MCF 10A (cell line): ENCODE data around the gene MTFMT. TPM values are rescaled to one million over a fixed set of nuclear protein-coding genes. Genes with fewer than 3 reads are reported as not detected.

Experiments used
- BruUV-seq: library from RNA; stranded (reverse); fragments of 400-500 nt; replicated peaks from 2 replicates; lab custom pipeline; 2021; lab: Mats Ljungman, UMichigan
- CTCF ChIA-PET: fragments of 300-600 bp; sonication (Branson Sonifier 250); formaldehyde crosslinking; extraction: SDS; loops from one replicate; lab custom pipeline; 2021; ENCODE audit warnings: antibody characterized with exemption, inconsistent platforms; lab: Yijun Ruan, JAX
- POLR2A ChIA-PET: fragments of 300-600, 350-650 bp; sonication (Branson Sonifier 250); formaldehyde crosslinking; extraction: SDS; loops from one replicate; lab custom pipeline; 2020; ENCODE audit warnings: antibody characterized with exemption, inconsistent platforms; lab: Yijun Ruan, JAX
- DNase-seq: peaks from one replicate; pipeline ENCODE4 v3.0.0-alpha.2; 2018; ENCODE audit not compliant: unreplicated experiment
- H3K27ac Mint-ChIP-seq: one replicate; pipeline ENCODE4 v1.8.0; 2022; ENCODE audit warnings: mild to moderate bottlenecking, low read depth, mixed read lengths; ENCODE audit not compliant: unreplicated experiment
- H3K27me3 Mint-ChIP-seq: one replicate; pipeline ENCODE4 v1.8.0; 2022; ENCODE audit warnings: mixed read lengths; ENCODE audit not compliant: insufficient read depth, unreplicated experiment
- H3K36me3 Mint-ChIP-seq: one replicate; pipeline ENCODE4 v1.8.0; 2022; ENCODE audit warnings: mild to moderate bottlenecking, moderate library complexity, mixed read lengths; ENCODE audit not compliant: insufficient read depth, unreplicated experiment
- H3K4me1 Mint-ChIP-seq: one replicate; pipeline ENCODE4 v1.8.0; 2022; ENCODE audit warnings: mixed read lengths; ENCODE audit not compliant: insufficient read depth, unreplicated experiment
- H3K4me3 Mint-ChIP-seq: one replicate; pipeline ENCODE4 v1.8.0; 2022; ENCODE audit warnings: mild to moderate bottlenecking, moderate library complexity, mixed read lengths; ENCODE audit not compliant: unreplicated experiment
- H3K9me3 Mint-ChIP-seq: one replicate; pipeline ENCODE4 v1.8.0; 2022; ENCODE audit warnings: mixed read lengths; ENCODE audit not compliant: unreplicated experiment
- intact Hi-C: fragments of 100-400 bp; cut with micrococcal nuclease; formaldehyde crosslinking; loops from 2 replicates; pipeline ENCODE4 v1.14.1; 2022
- total RNA-seq: library from RNA; stranded (reverse); gene quantifications from 2 replicates; pipeline ENCODE4 v1.2.3, GENCODE V29; 2022
- TF ChIP-seq, protein P1 (sequence below): fragments of 200-600 bp; IDR thresholded peaks from one replicate; pipeline ENCODE4 v1.8.0; 2022; ENCODE audit warnings: antibody characterized with exemption, mild to moderate bottlenecking; ENCODE audit not compliant: unreplicated experiment

MTFMT gene
- total RNA-seq, 1 experiment from 2014 or later, result 15.9 TPM

DNA sequence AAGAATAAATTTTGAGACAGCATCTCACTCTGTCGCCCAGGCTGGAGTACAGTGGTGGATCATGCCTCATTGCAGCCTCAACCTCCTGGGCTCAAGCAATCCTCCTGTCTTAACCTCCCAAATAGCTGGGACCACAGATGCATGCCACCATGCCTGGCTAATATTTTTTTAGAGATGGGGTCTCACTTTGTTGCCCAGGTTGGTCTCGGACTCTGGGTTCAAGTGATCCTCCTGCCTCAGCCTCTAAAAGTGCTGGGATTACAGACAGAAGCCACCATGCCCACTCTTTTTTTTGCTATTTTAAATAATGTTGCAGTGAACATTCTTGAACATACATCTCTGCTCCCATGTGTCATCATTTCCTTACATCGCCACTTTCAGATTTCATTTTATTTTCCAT lies 9.0 kb upstream of the MTFMT start:
- Mint-ChIP-seq H3K9me3 (no peaks in the 10 kb centered on the region), H3K4me3 (no peak overlapping the region), H3K36me3 (no peaks in the 10 kb centered on the region), H3K4me1 (peaks cover 5% of the 10 kb centered on the region), H3K27ac (no peak overlapping the region), H3K27me3 (no peaks in the 10 kb centered on the region)
- ChIA-PET POLR2A (no interaction called here), CTCF (no interaction called here)
- TF ChIP-seq, protein P1, sequence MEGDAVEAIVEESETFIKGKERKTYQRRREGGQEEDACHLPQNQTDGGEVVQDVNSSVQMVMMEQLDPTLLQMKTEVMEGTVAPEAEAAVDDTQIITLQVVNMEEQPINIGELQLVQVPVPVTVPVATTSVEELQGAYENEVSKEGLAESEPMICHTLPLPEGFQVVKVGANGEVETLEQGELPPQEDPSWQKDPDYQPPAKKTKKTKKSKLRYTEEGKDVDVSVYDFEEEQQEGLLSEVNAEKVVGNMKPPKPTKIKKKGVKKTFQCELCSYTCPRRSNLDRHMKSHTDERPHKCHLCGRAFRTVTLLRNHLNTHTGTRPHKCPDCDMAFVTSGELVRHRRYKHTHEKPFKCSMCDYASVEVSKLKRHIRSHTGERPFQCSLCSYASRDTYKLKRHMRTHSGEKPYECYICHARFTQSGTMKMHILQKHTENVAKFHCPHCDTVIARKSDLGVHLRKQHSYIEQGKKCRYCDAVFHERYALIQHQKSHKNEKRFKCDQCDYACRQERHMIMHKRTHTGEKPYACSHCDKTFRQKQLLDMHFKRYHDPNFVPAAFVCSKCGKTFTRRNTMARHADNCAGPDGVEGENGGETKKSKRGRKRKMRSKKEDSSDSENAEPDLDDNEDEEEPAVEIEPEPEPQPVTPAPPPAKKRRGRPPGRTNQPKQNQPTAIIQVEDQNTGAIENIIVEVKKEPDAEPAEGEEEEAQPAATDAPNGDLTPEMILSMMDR, result no peak
- no TSS peak for BruUV-seq
- intact Hi-C loops, result no loop called here
- no peak for DNase-seq

DNA sequence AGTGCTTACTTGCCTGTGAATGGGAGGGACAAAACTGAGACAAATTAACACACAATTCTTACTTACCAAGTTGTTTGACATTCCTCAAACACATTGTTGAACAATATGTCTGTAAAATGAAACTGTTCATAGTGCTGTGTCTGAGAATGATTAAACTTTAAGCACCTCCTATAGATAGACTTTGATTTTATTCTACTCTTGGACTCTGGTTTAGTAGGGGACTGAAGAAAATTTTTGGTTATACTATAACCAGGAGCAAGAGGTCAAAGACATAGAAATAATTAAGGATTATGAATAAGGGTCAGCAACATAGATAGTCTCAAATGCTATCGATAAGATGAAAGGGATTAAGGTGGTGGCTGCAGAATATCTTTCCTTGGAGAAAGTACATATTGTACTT lies 7.9 kb upstream of the MTFMT start:
- intact Hi-C loops, result no loop called here
- Mint-ChIP-seq H3K9me3 (no peaks in the 10 kb centered on the region), H3K4me3 (no peak overlapping the region), H3K27ac (no peak overlapping the region), H3K4me1 (no peaks in the 10 kb centered on the region), H3K27me3 (no peaks in the 10 kb centered on the region), H3K36me3 (no peaks in the 10 kb centered on the region)
- ChIA-PET POLR2A (no interaction called here), CTCF (no interaction called here)
- no peak for DNase-seq
- BruUV-seq, result no TSS peak
- TF ChIP-seq, protein P1, result no peak

DNA sequence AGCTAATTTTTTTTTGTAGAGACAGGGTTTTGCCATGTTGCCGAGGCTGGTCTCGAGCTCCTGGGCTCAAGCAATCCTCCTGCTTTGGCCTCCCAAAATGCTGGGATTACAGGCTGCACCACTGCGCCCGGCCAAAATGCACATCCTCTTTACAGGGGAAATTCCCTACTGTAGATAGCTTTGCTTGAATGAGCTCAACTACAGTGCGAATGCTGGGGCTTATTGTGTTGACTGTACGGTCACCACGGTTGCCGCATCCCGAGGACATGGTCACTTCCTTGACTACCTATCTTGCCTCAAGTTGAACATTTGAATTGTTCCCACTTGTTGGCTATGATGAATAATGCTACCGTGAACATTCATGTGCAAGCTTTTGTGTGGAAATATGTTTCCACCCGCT lies 5.3 kb upstream of the MTFMT start:
- no peaks in the 10 kb centered on the region for H3K36me3 Mint-ChIP-seq
- no peak overlapping the region for H3K4me3 Mint-ChIP-seq
- DNase-seq, result no peak
- H3K9me3 Mint-ChIP-seq, result no peaks in the 10 kb centered on the region
- no TSS peak for BruUV-seq
- POLR2A ChIA-PET, result interaction anchor here (2.3 kb wide), 1 partner anchor 8 kb away, joined by 12 read pairs; no protein-coding TSS in a partner anchor
- no peaks in the 10 kb centered on the region for H3K4me1 Mint-ChIP-seq
- intact Hi-C loops, result loop anchor here (5.0 kb wide), 1 partner anchor 302 kb away; no protein-coding TSS in a partner anchor
- H3K27ac Mint-ChIP-seq, result no peak overlapping the region
- CTCF ChIA-PET, result interaction anchor here (0.6 to 1.7 kb wide), 8 partner anchors 50 to 286 kb away, joined by 3 to 13 read pairs (median 5); no protein-coding TSS in a partner anchor
- TF ChIP-seq, protein P1, result no peak
- no peaks in the 10 kb centered on the region for H3K27me3 Mint-ChIP-seq

DNA sequence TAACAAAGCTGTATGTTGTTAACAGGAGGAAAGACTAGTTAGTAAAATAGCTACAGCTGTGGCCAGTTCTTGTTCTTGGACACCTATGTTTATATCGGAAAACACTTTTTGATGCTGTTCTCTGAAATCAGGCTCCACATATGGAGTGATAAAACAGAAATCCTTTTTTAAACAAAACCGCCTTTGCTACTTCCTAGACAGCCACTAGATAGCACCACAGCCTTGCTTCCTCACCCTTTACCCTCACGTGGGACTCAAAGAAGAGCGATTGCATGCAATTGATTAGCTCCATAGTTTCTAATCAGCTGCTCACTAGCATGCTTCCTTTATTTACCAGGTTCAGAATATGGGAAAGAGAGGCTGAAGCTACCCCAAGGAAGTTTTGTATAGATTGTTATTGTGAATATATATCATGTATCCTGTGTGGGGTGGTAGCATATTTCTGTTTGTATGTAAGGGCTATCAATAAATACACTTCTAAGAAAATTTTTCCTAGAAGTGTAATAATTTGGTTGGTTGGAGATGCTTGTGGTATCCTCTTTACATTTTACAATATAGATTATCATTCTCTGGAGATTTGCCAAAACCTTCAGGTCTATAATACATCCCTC lies 4.3 kb upstream of the MTFMT start:
- ChIA-PET POLR2A (interaction anchor here (0.7 to 2.3 kb wide), 5 partner anchors 9 to 264 kb away, joined by 3 to 12 read pairs (median 3); partner anchors contain the start of gene SPG21), CTCF (interaction anchor here (0.5 to 1.7 kb wide), 26 partner anchors 9 to 768 kb away, joined by 3 to 13 read pairs (median 3); no protein-coding TSS in a partner anchor)
- Mint-ChIP-seq H3K4me3 (no peak overlapping the region), H3K27ac (no peak overlapping the region), H3K9me3 (no peaks in the 10 kb centered on the region), H3K27me3 (no peaks in the 10 kb centered on the region), H3K4me1 (no peaks in the 10 kb centered on the region), H3K36me3 (no peaks in the 10 kb centered on the region)
- intact Hi-C loops, result loop anchor here (1.0 to 5.0 kb wide), 6 partner anchors 50 to 301 kb away; partner anchors contain the start of genes CLPX and RNU5A-1
- peak; percentile 49 for DNase-seq
- no TSS peak for BruUV-seq
- TF ChIP-seq, protein P1, result peak; percentile 64
